Kidney tubule cell (primary cell): Measurements from ENCODE around the gene C20orf141.
"Not testable (repeated sequence)": the region's sequence is repeated elsewhere in the genome, so short reads cannot be mapped to it uniquely, and the experiment has no call there.

Experiments used
- DNase-seq: peaks from one replicate; pipeline ENCODE4 v3.0.0-alpha.2; 2018; ENCODE audit warnings: low spot score

The C20orf141 gene, protein sequence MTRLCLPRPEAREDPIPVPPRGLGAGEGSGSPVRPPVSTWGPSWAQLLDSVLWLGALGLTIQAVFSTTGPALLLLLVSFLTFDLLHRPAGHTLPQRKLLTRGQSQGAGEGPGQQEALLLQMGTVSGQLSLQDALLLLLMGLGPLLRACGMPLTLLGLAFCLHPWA

DNA sequence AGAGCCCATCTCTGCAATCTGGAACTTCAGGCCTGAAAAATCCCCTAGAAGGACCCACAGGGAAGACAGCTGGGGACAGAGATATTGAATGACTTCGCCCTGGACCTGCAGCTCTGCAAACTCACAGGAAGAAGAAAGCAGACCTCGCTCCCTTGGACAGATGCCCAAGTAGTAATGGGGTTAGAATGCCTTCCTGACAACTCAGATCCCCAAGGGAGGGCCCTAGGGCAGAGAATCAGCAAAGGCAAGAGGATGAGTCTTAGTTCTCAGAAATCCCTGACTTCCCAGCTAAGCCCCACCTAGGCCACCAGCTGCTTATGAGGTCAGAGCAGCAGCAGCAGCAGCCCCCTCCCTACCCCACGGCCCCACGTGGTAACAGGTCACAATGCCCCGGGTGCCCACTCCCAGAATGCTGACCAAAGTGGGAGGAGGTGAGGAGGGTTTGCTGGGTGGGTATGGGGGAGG lies at the start of gene C20orf141:
TSS of gene C20orf141 (plus strand) at position 401 of the 465 bp plus-strand sequence. CDS start 198 bp downstream, outside the sequence.
- DNase-seq: peak; percentile 96

DNA sequence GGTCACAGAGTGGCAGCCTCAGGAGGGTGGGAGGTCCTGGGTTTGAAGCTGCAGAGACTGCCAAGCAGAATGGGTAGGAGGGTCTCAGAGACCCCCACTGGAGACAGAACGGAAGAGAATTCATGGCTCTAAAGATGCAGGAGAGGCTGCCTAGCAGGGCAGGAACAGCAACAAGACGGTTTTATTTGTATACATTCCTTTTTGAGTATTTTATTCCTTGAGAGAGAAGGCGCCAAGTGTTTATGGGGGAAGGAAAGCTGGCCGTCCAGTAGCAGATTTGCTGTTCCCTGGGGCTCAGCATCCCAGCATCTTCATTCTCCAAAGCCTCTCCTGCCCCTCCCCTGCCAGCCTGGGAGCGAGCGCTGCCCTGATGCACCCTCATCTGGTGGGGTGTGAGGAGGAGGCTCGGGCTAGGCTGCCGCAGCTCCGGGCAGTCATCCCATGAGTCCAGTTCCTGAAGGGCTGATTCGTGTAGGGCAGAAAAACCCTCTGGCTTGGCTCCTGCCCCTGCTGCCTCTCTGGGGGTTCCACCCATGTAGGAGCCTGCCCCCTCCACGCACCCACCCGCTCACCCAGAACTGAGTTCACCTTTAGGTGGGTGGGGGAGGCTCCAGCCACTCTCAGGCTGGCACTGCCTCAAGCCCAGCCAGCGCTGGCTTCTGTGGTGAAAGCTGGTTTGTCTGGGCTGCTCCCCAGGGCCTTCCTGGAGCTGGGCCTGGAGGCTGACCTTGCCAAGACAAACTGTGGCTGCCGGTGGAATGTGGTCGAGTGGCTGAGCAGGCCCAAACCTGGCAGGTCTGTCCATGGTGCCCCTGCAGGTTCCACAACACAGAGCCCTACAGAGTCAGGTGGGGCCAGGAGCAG lies 46.8 kb upstream of the C20orf141 start:
- DNase-seq: peak; percentile 23

DNA sequence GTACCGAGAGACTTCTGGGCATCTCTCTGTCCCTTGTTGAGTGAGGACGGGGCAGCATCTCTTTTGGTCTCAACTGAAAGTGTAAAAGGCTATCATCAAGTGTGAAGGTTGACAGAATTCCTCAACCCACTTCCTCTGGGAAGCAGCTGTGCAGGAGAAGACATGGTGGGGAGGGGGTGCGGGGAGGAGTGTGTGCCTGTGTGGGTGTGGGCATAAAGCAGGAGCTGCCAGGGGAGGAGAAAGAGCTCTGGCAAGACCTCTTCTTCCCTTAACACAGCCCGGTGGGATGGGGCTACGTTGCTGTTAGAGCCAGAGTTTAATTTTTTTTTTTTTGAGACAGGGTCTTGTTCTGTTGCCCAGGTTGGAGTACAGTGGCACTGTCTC lies 46.2 kb upstream of the C20orf141 start:
- DNase-seq: no peak

DNA sequence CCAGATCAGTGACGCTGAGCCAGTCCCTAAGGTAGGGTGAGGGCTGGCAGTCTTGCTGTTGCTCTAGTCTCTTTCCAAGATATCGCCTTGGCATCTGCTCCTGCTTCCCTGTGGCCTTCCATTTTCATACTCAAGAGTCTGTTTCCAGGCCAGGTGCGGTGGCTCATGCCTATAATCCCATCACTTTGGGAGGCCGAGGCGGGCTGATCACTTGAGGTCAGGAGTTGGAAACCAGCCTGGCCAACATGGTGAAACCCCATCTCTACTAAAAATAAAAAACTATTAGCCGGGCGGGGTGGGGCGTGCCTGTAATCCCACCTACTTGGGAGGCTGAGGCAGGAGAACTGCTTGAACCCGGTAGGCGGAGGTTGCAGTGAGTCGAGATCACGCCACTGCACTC lies 44.7 kb upstream of the C20orf141 start:
- DNase-seq: not testable (repeated sequence)

DNA sequence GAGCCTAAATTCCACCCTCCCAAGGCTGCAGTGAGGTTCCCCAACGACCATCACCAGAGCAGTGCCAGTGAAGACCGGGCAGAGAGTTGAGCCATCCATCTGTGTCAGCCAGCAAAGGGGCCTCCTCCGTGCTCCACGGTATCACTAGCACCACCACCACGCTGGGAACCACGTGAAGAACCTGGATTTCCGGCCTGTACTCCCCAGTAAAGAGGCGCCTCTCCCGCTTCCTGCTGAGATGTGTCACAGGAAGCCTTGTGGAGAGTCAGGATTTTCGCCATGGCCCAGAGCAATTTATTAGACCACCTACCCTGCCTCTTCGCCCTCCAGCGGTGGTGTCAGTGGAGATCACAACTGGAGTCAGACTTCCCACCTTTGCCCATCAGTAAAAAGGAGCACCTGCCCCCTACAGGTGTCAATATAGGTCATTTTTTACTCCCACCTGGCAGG lies 43.1 kb upstream of the C20orf141 start:
- DNase-seq: no peak

DNA sequence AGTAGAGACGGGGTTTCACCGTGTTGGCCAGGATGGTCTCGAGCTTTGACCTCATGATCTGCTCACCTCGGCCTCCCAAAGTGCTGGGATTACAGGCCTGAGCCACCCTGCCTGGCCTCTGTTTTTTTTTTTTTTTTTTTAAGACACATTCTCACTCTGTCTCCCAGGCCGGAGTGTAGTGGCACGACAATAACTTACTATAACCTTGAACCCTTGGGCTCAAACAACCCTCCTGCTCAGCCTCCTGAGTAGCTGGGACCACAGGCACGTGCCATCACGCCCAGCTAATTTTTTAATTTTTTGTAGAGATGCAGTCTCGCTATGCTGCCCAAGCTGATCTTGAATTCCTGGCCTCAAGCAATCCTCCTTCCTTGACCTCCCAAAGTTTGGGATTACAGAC lies 41.0 kb upstream of the C20orf141 start:
- no peak for DNase-seq

DNA sequence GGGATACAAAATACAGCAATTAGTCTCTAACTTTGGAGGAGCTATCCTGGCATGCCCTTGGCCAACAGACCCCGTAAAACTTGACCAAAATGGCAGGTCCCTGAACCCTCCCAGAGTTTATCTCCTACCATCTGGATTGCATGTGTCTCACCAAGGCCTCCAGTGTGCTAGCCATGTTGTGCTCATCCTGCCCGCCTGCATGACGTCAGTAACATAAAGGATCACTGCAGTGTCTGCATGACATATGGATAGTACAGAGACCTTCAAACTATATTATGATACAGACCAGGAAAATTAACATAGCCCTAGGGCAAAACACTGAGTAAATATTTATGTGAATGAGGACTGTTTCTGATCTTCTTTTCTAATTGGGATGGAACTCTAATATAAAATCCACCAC lies 39.6 kb upstream of the C20orf141 start:
- no peak for DNase-seq

DNA sequence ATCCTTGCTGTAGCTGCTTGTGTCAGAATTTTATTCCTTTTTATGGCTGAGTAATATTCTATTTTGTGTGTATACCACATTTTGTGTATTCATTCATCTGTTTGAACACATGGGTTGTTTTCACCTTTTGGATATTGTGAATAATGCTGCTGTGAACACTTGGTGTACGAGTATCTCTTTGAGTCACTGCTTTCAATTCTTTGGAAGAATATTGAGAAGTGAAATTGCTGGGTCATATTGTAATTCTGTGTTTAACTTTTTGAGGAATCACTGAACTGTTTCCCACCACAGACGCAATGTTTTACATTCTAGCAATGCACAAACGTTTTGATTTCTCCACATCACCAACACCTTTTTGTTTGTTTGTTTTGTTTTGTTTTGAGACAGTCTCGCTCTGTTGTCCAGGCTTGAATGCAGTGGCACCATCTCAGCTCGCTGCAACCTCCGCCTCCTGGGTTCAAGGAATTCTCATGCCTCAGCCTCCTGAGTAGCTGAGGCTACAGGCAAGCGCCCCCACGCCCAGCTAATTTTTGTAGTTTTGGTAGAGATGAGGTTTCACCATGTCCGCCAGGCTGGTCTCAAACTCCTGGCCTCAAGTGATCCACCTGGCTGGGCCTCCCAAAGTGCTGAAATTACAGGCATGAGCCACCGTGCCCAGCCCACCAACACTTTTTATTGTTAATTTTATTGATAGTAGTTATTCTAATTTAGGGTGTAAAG lies 36.0 kb upstream of the C20orf141 start:
- no peak for DNase-seq

DNA sequence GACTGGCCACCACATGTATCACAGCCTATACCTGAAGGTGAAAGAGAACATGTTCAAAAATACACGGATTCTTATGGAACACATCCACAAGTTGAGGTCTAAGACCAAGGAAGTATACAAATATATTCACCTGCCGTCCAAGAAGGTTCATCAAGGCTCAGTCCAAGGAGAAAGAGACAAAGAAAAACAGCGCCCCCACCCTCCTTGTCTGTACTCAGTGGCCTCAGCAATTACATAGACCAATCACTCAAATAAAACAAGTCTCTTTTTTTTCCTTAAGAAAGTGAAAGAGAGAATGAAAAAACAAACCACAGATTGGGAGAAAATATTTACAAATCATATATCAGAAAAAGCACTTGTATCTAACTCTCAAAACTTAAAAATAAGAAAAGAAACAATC lies 33.8 kb upstream of the C20orf141 start:
- no peak for DNase-seq

DNA sequence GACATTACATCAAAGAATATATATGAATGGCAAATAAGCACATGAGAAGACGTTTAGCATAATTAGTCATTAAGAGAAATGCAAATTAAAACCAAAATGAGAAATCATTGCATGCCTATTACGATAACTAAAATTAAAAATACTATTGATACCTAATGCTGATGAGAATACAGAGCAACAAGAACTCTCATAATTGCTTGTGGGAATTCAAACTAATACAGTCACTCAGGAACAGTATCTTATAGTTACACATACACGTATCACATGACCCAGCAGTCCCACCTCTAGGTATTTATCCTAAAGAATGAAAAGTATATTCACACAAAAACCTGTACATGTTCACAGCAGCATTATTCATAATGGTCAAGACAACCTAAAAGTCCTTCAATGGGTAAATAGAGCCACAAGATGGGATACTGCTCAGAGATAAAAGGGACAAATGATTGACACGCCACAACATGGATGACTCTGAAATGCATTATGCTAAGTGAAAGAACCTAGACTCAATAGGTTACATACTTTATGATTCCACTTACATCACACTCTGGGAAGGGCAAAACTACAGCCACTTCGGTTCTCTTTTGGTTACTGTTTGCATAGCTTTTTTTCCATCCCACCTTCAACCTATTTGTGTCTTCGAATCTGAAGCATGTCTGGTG lies 30.8 kb upstream of the C20orf141 start:
- no peak for DNase-seq

DNA sequence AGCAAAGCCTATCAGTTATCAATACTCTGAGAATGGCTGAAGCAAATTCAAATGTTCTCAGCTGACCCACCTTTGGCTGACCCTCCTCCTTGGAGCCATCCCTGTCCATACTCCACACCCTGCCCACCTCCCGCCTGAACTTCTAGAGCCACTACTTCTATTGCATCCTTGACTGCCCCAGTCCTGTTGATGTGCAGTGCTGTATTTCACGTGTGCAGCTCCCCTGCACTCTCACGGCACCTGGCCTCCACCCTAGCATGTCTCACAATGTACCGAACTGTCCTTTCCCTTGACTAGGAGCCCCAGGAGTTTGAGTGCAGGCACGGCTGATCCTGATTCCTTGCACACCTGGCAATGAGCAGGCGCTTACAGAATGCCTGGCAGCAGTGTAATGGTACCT lies 21.3 kb upstream of the C20orf141 start:
- DNase-seq: no peak

DNA sequence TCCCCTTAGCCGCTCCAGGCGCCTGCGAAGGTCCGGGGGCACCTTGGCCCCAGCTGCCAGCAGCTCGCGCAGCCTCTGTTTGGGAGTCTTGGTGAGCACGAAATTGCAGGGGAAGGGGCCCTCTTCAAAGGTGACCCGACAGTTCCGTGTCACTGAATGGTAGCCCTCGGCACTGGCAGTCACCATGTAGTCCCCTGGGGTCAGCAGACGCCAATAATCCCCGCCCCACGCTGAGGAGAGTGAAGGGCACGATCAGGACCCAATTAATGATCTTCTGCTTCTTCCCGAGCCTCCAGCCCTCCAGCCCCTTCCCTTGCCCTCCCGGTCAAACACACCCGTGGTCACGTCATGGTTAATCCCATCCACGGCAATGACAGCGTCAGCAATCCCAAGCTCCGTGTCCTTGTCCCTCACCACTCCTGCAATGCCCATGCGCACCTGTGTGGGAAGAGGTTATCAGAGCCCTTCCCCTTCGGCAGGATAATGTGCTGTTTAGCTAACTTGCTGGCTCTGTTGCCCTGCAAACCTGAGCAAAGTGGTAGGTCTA lies 20.5 kb upstream of the C20orf141 start:
- DNase-seq: no peak

DNA sequence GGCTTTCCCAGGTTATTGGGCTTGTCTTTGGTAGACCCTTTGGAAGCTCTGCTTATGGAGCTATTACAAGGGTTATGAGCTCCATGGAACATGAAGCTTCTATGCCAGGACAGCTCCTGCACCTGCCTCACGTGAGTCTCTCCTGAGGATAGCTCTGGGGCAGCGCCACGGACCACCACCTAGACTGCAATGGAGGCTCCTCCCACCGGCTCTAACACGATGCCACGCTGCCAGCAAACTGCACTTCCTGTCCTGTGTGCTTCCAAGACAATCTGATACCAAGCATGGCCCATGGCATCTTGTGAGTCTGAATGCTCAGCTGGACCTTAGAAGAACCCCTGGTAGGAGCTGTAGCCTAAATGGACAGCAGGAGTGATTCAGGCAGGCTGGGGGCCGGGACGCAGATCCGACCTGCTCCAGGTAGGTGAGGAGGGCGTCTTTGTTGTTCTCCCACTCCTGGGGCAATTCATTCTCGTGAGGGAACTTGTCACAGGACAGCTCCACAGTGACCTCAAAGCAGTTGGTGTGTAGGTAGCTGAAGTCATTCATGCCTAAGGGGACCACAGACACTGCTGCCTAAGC lies 19.8 kb upstream of the C20orf141 start:
- DNase-seq: no peak

DNA sequence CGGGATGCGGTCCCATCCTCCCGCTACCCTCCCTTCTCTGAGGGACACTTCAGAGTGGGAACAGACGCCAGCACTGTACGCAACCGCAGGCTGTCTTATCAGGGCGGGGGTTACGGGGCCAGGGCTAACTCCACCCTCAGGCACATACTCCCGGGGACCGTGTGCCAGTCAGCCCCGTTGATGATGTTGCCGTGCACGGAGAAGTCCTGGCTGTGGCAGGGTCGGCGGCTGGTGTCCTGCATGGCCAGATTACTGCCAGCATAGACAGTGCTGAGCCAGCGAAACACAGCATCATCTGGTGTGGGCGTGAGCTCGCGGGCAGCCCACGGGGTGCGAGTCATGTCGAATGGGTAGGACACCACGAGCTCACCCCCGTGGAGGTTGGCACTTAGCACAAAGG lies 19.3 kb upstream of the C20orf141 start:
- no peak for DNase-seq

DNA sequence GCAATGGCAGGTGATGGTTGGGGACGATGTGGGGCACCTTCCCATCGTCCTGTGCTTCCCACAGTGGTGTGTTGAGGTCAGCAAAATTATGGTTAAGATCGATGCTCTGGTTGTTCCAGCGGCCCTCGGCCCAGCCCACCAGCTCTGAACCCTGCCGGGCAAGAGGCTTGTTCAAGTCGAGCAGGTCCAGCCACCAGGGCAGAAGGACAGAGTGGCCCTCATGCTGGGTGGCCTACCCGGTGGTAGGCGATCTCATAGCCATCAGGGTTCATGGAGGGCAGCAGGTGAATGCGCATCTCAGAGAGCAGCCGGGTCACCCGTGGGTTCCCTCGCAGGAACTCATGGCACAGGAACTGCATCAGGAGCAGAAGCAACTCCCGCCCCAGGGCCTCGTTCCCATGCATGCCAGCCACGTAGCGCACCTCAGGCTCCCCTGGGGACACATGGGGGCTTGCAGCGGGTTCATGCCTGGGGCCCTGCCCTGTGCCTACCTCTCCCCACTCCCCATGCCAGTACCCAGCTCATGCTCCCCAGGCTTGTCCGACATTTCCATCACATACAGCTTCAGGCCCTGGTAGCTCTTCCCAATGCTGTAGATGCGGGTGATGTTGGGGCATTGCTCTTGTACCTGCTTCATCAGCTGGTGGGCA lies 18.7 kb upstream of the C20orf141 start:
- no peak for DNase-seq

DNA sequence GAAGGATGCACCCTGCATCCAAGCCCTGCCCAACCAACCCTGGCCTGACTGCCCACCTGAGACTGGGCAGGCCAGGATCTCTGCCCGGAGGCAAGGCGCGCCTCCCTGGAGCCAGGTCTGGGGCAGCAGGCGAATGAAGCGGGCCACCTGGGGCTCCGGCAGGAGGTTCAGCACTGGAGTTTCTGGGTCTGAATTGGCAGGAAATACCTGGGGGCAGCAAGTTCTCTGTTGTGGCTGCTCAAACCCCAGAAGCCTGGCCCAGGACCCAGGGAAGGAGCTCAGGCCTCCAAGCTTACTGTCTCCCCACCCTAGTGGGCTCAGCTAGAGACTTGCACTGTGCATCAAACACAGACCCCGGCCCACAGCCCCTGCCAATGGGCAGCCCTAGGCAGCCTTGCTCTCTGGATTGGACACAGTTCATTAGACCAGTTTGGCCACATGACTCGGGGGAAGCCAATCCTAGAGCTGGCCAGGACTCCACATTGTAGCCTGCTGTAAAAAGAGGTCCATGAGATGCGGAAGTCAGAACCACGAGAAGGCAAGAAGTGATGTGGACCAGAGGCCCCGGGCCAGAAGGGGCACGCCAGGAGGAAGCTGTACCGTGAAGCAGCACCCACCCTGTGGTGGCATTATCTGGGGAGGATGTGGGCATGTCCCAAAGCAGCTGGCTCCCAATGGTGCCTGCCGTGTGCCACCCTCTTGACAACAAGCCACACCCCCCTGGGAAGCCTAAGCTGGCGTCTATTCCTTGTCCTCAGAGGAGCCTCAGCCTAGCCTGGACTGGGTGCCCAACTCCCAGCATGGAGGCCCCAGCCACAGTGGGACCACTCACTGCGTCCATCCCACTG lies 17.4 kb upstream of the C20orf141 start:
- DNase-seq: no peak

DNA sequence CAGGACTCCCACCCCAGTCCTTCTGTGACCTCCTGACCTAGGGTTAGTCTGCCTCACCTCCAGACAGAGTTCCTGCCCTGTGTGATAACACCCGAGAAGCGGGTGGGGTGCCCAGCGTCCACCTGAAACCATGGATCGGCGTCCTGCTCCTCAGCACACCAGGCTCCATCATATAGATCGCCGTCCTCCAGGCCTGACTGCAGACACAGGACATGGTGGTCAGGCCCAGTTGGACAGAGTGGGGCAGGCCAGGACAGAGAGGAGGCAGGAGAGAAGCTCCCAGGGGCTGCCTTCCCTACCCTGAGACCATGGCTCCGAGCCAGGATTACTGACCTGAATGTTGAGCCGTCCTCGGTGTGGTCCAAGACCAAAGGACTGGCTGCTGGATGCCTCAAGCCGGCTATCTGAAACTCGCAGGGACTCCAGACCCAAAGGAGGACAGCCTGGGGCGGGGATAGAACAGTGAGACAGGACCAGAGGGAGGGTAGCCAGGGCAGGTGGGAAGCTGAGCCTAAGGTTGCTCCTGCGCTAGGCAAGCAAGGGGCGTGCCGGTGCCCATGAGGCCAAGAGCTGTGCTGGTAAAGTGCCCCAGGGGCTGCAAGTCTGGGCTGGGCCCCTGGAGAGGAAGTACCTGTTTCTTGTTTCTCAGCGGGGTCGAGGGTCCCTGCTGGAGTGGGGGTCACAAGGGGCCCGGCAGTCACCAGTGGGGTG lies 16.5 kb upstream of the C20orf141 start:
- DNase-seq: no peak

DNA sequence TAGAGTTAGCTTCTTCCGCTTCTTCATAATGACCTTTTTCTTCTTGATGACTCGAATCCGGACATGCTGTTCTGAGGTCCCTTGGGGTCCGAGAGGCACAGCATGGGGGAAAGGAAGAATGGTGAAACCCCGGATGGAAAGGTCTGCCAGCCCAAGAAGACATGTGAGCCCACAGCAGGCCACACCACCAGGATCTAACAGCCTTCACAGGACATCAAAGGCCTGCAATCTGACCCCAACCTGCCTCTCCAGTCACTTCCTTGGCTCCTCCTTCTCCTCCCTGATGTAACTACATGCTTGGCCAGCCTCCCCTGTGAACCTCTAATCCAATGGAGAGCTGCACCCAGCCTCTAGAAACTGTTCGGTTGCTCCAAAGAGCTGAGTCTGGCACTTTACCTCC lies 16.0 kb upstream of the C20orf141 start:
- peak; percentile 10 for DNase-seq

DNA sequence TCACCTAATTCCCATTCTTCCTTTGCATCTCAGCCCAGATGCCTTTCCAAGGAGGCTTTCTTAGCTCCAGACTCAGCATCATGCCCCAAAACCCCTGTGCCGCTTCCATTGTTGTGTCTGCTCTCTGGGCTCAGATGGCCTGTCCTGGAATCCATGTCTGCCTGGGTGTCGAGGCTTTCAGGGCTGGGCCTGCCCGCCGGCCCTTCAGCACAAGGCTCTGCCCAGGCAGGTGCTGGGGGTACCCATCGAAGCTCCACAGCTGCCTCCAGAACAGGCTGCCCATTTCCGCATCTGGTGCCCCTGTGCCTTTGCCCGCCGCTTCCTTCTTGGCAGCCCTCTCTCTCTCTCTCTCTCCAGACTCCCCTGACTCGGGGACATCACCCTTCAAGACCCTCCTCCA lies 15.5 kb upstream of the C20orf141 start:
- no peak for DNase-seq
